ENCODE results near the gene BCAT1.
"Not testable (repeated sequence)": the region's sequence is repeated elsewhere in the genome, so short reads cannot be mapped to it uniquely, and the experiment has no call there.

The BCAT1 gene

DNA sequence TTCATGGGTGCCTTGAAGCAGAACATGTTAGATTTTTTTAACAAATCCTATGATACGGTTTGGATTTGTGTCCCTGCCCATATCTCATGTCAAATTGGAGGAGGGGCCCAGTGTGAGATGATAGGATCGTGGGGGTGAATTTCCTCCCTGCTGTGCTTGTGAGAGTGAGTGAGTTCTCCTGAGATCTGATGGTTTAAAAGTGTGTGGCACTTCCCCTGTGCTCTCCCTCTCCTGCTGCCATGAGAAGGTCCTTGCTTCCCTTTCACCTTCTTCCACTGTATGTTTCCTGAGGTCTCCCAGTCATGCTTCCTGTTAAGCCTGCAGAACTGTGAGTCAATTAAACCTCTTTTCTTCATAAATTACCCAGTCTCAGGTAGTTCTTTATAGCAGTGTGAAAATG, 97.0 kb downstream of the BCAT1 start:
- DNase-seq: peak; percentile 33 to 40

DNA sequence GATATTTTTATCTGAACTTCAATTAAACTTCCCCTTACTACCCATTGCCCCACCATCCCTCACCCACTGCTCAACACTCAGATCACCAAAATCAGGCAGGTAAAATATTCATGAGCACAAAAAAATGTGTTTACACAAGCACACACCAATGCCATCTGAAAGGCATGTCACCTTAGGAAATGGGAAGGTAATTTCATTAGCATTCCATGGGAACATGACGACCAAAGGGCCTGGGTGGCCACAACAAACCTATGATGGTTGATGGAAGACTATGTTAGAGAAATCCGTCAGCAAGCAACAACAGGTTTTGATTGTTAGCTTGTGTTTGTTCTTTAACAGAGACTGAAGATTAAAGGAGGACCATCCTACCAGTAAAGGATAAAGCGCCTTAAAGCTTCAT, 97.6 kb downstream of the BCAT1 start:
- no peak for DNase-seq

GRCh38 chr12:24850496-24850895, 98.4 kb downstream of the BCAT1 start:
- no peak for DNase-seq

DNA sequence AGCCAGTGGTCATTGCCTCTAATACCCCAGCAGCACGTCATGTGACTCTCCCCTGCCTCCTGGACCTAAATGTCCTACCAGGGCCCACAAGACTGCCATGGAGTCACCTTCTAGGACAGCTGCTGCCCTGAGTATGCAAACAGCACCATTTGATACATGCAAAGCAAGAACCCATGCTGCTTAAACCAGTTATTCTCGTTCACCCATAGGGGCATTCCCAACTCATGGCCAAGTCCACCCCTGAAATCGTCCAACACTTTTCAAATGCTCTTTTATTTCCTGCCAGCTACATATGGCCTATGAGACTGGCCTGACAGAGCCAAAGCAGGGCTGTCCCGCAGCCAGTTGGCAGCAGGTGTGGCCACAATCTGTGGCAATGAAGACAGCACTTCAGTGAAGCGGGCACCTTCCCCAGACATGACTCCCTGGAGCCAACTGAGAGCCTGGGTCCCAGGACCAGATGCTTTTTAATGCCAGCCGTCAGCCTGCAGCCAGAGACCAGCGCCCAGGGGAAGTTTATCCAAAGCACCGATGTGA, 99.9 kb downstream of the BCAT1 start:
- DNase-seq: no peak

- no peak for DNase-seq
Measured at GRCh38 chr12:24846689-24847088, 102.2 kb downstream of the BCAT1 start.

DNA sequence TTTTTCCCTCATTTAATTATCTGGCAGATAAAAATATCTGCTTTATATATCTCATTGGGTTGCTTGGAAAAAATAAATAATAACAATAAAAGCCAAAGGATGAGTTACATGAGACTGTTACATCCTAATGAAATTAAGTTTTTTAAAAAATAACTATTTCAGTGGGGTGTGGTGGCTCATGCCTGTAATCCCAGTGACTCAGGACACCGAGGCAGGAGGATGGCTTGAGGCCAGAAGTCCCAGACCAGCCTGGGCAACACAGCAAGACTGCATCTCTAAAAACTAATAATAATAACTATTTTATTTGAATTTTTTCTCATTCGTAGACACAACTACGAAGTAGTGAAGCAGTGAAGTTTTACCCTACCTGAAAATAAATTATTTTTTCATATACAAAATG, 103.3 kb downstream of the BCAT1 start:
- DNase-seq: no peak

DNA sequence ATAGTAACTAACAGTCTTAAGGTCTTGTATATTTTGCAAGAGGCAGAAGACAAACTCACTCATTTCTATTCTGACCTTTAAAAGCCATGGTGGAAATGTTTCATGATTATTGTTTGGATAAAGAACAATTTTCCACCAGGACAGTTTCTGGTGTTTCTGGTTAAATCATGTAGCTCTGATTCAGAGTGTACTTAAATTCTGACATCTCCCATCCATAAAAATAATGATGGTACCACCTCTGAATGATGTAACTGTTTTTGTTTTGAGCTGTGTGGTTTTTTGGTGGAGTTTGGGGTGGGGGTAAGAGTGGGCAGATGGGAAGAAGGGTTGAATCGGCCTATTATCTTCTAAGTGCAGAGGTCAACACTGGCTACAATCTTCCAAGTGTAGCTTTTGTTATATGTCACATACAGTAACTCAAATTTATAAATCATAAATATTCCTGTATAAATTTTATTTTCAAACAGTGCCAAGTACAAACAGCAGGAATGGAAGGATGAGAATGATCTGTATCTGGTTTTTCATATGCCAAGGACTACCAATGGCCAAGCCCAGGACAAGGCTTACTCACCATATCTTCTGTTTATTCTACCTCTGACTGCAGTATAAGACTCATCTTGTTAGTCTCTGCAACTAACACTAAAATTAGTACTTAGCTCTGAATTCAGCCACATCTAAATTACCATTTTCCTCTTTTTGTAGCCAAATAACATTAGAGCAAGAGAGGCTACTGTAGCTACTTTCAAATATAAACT, 108.7 kb downstream of the BCAT1 start:
- DNase-seq: no peak

DNA sequence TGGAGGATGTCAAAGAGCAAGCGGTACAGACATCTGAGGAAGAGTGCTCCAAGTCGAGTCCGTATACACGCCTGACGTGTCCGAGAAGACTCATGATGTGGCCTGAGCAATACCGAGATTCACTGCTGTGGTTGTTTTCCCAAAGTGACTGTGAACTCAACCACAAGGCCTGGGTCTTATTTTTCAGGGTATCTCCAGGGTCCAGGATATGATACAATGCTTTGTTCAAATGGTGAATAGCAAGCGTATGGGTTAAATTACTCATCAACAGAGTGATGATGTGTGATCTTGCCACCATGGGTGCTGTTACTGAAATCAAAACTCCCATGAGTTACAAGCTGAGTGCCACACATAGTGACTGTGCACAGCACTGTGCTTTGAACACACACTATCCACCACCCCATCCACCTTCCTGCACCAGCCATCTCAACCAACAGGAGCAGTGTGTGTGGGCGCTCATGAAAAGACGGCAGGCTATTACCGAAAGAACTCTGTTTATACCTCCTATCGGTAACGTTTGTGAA, 109.6 kb downstream of the BCAT1 start:
- no peak for DNase-seq

- DNase-seq: peak; percentile 41 to 46
Measured at GRCh38 chr12:24838531-24838950, 110.4 kb downstream of the BCAT1 start.

DNA sequence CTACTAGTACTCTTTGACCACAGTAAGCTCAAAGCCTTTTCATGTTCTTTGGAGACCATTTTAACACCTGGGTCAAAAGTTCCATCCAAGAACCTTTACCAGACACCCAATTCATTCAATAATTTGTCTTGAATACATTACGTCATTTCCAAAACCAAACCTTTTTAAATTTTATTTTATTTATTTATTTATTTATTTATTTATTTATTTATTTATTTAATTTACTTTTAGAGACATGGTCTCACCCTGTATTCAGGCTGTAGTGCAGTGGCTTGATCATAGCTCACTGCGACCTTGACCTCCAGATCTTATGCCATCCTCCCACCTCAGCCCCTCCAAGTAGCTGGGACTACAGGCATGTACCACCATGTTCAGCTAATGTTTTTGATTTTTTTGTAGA, 113.5 kb downstream of the BCAT1 start:
- no peak for DNase-seq

GRCh38 chr12:24833513-24833912, 115.4 kb downstream of the BCAT1 start:
- DNase-seq: no peak

DNA sequence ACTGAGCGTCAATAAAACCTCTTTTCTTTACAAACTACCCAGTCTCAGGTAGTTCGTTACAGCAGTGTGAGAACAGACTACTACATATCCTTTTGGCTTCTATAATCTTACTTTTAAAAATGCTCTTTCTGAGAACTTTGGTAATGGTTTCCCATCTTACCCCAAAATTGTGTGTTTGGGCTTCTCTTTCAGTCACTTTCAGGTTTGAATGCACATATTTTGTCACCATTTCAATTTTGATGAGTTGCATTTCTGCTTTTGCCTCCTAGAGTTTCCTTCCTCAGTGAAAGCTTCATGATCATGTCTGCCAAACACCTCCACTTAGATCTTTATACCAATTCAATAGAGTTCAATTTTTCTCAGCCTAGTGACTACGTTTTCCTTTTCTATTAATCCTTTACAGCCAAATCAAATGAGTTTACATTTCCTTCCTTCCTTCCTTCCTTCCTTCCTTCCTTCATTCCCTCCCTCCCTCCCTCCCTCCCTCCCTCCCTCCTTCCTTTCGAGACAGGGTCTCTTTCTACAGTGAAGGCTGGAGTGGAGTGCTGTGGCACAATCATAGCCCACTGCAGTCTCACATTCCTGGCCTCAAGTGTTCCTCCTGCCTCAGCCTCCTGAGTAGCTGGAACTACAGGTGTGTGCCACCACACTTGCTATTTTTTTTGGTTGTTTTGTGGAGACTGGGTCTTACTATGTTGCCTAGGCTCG, 124.9 kb downstream of the BCAT1 start:
- no peak for DNase-seq

- no peak for DNase-seq
Measured at GRCh38 chr12:24822121-24822899, 126.6 kb downstream of the BCAT1 start.

DNA sequence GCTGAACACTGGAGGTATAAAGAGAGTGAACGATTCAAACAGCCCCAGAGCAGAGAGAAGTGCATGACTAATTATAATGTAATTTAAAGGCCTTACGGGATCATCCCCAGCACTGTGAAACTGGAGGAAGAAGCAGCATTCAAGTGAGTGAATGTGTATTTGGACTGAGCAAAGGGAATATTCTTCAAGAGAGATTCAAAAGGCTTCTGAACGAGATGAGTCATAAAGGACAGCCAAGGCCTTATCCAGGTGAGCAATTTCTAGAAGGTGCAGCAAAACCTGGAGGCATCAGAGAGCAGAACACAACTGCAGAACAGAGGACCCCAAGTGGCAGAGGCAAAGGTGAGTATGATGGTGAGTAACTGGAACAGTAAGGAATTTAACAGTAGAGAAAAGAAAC, 127.2 kb downstream of the BCAT1 start:
- no peak for DNase-seq

DNA sequence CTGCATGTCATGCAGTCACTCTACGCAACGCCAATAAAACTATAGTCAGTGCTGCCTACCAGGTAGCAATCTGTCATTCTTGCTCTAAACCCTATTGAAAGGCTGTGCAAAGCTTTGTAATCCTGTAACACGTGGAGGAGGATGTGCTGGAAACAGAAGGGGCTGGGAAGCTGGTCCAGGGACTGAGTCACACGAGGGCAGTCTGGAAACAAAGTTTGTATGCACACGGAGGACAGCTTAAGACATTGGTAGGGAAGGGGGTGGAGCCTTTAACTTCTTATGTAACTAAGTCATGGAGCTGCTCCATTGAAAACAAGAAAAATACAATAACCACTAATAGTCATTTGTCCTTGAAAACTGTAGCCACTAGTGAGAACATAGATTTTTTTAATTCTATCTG, 128.0 kb downstream of the BCAT1 start:
- no peak for DNase-seq

DNA sequence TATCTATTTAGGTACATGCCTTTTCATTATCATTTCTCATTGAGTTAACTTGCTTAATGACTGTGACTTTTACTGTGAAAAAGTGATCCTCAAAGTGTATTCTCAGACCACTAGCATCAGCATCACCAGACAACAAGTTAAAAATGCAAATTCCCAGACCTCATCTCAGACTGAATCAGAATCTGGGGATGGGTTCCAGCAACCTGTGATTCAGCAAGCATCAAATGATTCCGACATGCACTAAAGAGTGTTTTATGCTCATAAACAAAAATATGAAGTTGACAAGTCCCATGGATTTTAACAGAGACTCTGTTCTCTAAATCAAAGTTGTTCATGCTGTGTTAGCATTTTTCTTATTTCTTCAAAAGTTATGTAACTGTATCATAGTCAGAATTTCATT, 130.6 kb downstream of the BCAT1 start:
- DNase-seq: no peak

- no peak for DNase-seq
Measured at GRCh38 chr12:24815114-24815423, 133.8 kb downstream of the BCAT1 start.

DNA sequence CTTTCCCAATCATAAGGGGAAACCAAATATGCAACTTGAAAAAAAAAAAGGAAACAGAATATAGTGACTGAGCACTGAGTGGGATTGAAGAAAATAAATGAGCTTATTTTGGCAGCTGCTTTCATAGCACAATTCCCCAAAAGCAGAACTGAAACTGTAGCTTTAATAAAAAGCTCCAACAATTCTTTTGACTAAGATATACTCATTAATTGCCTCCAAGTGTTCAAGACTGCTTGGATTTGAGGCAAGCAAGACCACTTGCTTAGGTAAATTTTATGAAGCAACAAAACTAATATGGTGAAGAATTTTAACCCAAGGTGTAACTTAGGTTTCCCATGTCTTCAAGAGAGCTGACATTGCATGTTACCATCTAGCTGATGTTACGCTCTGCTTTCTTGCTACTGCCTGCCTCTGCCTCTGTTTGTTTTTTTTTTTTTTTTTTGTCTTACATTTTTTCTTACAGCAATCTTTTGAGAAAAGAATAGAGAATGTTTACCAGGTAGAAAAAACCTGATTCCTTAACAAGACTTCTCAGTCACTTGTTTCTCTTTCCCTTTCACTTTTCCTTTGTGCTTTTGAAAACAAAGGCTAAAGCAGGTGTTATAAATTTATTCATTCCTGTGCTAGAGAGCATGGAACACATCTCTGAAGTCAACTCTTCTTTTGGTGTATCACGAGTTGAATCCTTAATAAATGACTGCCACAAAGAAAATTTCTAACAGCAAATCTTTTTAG, 134.4 kb downstream of the BCAT1 start:
- DNase-seq: no peak

- no peak for DNase-seq
Measured at GRCh38 chr12:24810378-24810777, 138.5 kb downstream of the BCAT1 start.

GRCh38 chr12:24809306-24809705, 139.6 kb downstream of the BCAT1 start:
- DNase-seq: not testable (repeated sequence)

- DNase-seq: no peak
Measured at GRCh38 chr12:24808651-24809050, 140.2 kb downstream of the BCAT1 start.

- DNase-seq: no peak
Measured at GRCh38 chr12:24806386-24806785, 142.5 kb downstream of the BCAT1 start.

Measured in Kasumi-1 (cell line).